Sciatic nerve (tissue), 2 donors: ENCODE results near the gene POU2F1. TPM values are rescaled to one million over a fixed set of nuclear protein-coding genes. Genes with fewer than 3 reads are reported as not detected.
A peak's percentile ranks its signal among the peaks of the same experiment; 100 is the strongest.

Source experiments
- ATAC-seq: fragments of 200-7000 bp; cut with Tn5 transposase; one replicate; pipeline ENCODE4 v1.9.1; 2020; ENCODE audit warnings: mild to moderate bottlenecking, moderate library complexity
- DNase-seq: peaks from one replicate; pipeline ENCODE4 v3.0.0-alpha.2; 2020; ENCODE audit warnings: low spot score
- intact Hi-C: fragments of 100-400 bp; cut with DNase I; formaldehyde crosslinking; loops from one replicate; pipeline ENCODE4 v1.14.2; 2022
- total RNA-seq: library from RNA; stranded (reverse); fragmentation: NEBNext Ultra II Directional; extraction: Animal tissue kit (Norgen Biotek cat#: 25700); gene quantifications from one replicate; pipeline ENCODE4 v1.2.1, GENCODE V29; 2021
- donor health status: DM: no; HTN: no; CAD: no.
- donor health status: DM: no; HTN: no; CAD: no.

The POU2F1 gene
- total RNA-seq, 1 donor from 2014 or later = 33.1 TPM

DNA sequence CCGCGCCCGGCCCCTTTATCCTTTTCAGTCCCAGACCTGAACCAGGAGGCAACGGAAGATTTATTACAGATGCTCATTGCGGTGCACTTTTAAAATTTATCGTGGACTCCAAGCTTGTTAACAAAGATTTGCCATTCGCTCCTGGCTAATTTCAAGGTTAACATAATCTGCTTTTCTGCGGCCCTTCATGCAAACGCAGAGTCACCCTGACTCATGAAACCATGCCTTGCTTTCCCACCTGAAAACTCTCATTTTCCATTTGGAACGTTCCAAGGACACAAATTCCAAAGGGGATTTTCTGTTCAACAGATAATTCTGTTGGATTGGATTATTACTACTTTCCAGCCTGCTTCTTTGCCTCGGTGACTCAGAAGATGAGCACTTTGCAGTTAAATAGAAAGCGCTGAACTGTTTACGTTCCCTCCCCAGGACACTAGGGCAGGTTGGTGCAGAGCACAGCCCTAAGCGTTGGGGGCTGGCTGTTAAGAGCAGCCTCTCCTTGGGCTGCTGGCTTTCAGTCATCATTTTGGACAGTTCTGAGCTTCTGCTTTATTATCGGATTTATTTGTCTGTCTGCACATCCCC is 246.5 kb downstream of the POU2F1 start:
- DNase-seq (peak; percentile 13), ATAC-seq (no peak)
- intact Hi-C loops = no loop called here

DNA sequence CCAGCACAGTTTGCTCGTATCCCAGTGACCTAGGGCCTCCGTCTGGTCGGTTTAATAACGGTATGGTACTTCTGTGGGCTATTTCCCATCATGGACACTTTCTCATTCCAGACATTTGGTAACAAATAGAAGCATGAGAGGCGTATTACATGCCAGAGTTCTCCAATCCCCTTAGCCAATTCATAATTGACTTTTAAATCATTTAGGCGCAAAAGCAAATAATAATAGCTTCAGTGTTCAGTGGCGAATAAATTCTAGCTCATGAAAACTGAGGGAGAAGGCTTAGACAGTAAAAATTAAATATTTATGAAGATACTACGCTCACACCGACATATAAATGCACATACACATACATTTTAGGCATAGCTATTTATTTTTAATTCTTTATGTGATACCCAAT is 247.1 kb downstream of the POU2F1 start:
- intact Hi-C loops = no loop called here
- ATAC-seq = no peak
- DNase-seq = no peak

DNA sequence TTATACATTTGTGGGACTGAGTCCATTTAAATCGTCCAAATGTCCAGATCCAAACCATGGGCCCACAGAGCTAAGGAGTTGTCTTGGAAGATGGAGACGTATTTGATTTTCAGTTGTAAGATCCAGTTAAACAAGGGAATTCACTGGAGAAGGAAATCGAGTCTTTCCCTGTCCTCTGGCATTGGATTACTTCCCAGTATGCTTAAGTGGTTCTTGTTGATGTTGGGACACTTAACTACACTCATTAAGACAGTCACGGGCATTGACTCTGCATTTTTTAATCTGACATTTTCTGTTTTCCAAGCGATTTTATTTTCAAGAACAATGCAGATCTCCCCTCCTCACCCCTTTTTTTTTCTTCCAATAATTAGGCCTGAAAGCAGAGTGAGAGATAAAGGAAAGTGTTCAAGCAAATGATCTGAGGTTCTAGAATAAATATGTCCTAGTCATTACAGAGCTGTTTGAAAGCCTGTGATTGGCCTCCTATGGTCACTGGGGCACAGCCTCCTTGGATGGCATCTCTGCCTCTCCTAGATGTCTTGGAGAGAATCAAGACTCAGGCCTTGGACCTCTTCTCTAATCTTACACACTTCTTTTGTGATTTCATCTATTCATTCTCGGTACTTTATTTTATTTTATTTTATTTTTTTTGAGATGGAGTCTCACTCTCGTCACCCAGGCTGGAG is 248.7 kb downstream of the POU2F1 start:
- DNase-seq (no peak), ATAC-seq (no peak)
- intact Hi-C loops = no loop called here

DNA sequence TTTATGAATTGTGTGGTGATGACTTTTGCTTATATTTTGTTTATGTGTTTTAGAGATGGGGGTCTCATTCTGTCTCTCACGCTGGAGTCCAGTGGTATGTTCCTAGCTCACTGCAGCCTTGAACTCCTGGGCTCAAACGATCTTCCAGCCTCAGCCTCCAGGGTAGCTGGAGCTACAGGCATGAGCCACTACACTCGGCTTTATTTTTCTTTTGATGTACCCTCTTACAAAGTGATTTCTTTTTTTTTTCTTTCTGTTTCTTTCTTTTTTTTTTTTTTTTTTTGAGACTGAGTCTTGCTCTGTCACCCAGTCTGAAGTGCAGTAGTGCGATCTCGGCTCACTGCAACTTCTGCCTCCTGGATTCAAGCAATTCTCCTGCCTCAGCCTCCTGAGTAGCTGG is 250.9 kb downstream of the POU2F1 start:
- DNase-seq (no peak), ATAC-seq (no peak)
- intact Hi-C loops = no loop called here

DNA sequence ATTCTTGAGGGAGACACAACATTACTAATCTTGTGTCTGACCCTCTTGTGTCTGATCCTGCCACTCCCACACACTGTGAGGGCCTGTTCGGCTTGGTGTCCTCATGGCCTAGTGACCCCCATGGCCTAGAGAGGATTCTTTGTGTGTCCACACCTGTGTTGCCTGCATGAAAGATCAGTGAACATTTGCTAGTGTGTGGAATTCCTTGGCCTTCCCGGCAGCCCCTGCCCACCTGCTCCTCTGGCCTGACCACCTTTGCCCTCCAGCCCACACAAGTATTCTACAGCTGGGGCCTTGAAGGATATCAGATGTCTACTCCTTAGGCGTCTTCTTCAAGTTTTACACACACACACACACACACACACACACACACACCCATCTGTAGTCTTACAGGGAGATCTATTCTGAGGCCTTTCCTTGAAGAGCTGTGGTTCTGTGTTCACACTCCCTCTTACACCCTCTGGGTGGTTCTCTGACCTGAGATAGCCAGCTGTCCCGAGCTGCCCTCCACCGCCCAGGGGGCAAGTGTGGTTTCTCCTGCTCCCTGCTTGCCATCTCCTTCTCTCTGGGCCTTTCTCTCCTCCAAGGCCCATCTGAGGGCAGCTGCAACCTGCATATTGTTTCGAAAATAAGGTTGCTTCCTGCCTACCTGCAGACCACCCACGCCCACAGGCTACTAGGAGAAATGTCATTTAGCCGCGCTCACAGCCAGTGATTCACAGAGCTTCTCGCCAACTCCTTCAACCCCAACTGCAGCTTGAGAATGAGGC is 252.3 kb downstream of the POU2F1 start:
- intact Hi-C loops = no loop called here
- DNase-seq = no peak
- ATAC-seq = peak; percentile 51

DNA sequence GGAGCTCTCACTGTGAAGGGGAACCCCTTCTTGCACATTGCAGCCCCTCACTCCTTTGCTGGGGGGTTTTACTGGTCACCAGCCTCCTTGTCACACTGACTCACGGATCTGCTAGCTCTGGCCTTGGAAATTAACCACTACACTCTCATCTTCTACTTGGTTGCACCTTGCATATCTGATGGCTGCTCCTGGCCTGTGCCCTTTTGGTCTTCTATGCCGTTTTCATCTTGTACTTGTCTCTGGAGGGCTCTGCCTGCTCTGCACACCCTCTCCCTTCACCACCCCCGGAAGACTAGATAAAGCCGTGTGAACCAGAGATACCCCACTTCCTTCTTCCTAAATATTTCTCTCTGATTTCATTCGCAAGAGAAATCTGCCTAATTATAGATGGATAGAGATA is 253.1 kb downstream of the POU2F1 start:
- DNase-seq (no peak), ATAC-seq (no peak)
- intact Hi-C loops = no loop called here

DNA sequence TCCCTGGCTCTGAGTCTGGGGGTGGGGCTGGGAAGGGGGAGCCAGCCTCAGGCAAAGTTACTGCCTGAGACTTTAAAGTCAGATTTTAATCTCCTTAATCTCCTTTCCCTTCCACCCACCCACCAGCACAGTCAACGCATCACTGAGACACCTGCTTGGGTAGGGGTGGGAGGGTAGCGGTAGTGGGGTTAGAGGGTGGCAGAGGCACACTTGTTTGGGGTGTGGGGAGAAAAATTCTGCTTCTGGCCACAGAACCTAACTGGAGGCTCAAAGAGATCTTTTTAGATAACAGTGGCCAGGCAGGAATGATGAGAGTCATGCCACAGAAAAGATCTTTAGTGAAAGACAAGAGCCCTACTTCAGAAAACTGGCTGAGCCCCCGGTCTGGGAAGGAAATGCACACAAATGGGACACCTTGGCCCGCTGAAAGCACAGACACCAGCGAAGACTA is 253.5 kb downstream of the POU2F1 start:
- intact Hi-C loops = no loop called here
- no peak for DNase-seq
- no peak for ATAC-seq

DNA sequence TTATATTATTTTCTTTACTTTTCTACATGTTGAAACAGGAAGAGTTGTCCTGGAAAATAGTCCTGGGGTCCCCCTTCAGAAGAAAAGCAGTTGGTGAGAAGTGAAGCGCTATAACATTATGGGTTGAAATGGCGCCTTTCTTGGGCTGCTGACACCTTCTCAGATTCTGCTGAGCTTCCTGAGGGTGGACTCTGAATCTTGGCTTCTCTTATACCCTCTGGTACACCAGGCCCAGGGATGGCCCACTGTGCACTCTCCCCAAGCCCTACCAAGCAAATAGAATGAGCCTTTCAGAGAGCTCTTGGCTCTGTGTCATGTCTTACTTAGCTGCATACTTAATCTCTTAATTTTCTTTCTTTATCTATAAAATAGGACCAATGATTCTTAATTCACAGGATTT is 255.4 kb downstream of the POU2F1 start:
- ATAC-seq = no peak
- no peak for DNase-seq
- intact Hi-C loops = no loop called here

Other genes starting within 250 kb of the POU2F1 start
- gene ILDR2, start 245.3 kb upstream of the POU2F1 start, total RNA-seq = 6.7 TPM
- gene MAEL, start 231.6 kb upstream of the POU2F1 start, total RNA-seq = 0.62 TPM
- gene GPA33, start 130.5 kb upstream of the POU2F1 start, total RNA-seq = not detected
- 0.22 TPM for gene STYXL2, start 126.8 kb upstream of the POU2F1 start, total RNA-seq